ENCODE data around the gene RETN. TPM values are rescaled to one million over a fixed set of nuclear protein-coding genes. Genes with fewer than 3 reads are reported as not detected.

Gene RETN
- total RNA-seq, 1 experiment from 2014 or later: not detected

GRCh38 chr19:7657131-7657751 is 11.6 kb upstream of the RETN start:
- intact Hi-C loops (cut with micrococcal nuclease; ENCODE audit: unreplicated experiment): no loop called here
- Histone ChIP-seq H3K9me3 (ENCODE audit: low read depth, low read length, poor library complexity, severe bottlenecking) (no peaks in the 10 kb centered on the region), H3K4me1 (ENCODE audit: insufficient read depth, low read length, poor library complexity, severe bottlenecking) (no peaks in the 10 kb centered on the region), H3K36me3 (ENCODE audit: insufficient read depth, low read length, poor library complexity, severe bottlenecking) (no peaks in the 10 kb centered on the region), H3K27me3 (replicated peaks; ENCODE audit: insufficient read depth, low read depth, low read length, poor library complexity) (no peaks in the 10 kb centered on the region), H3K4me3 (ENCODE audit: low read depth, low read length, poor library complexity, severe bottlenecking) (no peak overlapping the region), H3K27ac (ENCODE audit: low read depth, low read length, poor library complexity, severe bottlenecking) (no peak overlapping the region)
- POLR2A ChIA-PET (ENCODE audit: low non-redundant PET): no interaction called here
- BruUV-seq (replicated peaks): no TSS peak
- TF ChIP-seq EZH2 (IDR thresholded peaks at IDR 0.05; ENCODE audit: borderline replicate concordance, low read depth, low read length, poor library complexity, severe bottlenecking): no peak
- no peak for TF ChIP-seq CTCF (conservative IDR thresholded peaks at IDR 0.05; ENCODE audit: low read depth, low read length)
- no peak for DNase-seq (ENCODE audit: low spot score)
- CTCF ChIA-PET: interaction anchor here (0.6 to 0.7 kb wide), 2 partner anchors 9 to 15 kb away, joined by 3 to 4 read pairs; no protein-coding TSS in a partner anchor

- Histone ChIP-seq H3K27ac (ENCODE audit: low read depth, low read length, poor library complexity, severe bottlenecking) (no peak overlapping the region), H3K4me1 (ENCODE audit: insufficient read depth, low read length, poor library complexity, severe bottlenecking) (no peaks in the 10 kb centered on the region), H3K4me3 (ENCODE audit: low read depth, low read length, poor library complexity, severe bottlenecking) (no peak overlapping the region), H3K9me3 (ENCODE audit: low read depth, low read length, poor library complexity, severe bottlenecking) (no peaks in the 10 kb centered on the region), H3K36me3 (ENCODE audit: insufficient read depth, low read length, poor library complexity, severe bottlenecking) (no peaks in the 10 kb centered on the region), H3K27me3 (replicated peaks; ENCODE audit: insufficient read depth, low read depth, low read length, poor library complexity) (no peaks in the 10 kb centered on the region)
- DNase-seq (ENCODE audit: low spot score): no peak
- BruUV-seq (replicated peaks): no TSS peak
- intact Hi-C loops (cut with micrococcal nuclease; ENCODE audit: unreplicated experiment): no loop called here
- TF ChIP-seq EZH2 (IDR thresholded peaks at IDR 0.05; ENCODE audit: borderline replicate concordance, low read depth, low read length, poor library complexity, severe bottlenecking) (no peak), CTCF (conservative IDR thresholded peaks at IDR 0.05; ENCODE audit: low read depth, low read length) (no peak)
- CTCF ChIA-PET: interaction anchor here (0.6 kb wide), 1 partner anchor 23 kb away, joined by 3 read pairs; the partner anchor contains the start of gene TRAPPC5
- POLR2A ChIA-PET (ENCODE audit: low non-redundant PET): no interaction called here
Measured at GRCh38 chr19:7658219-7658686, 10.6 kb upstream of the RETN start.

- no peaks in the 10 kb centered on the region for H3K4me1 ChIP-seq (ENCODE audit: insufficient read depth, low read length, poor library complexity, severe bottlenecking)
- TF ChIP-seq CTCF (conservative IDR thresholded peaks at IDR 0.05; ENCODE audit: low read depth, low read length) (no peak), EZH2 (IDR thresholded peaks at IDR 0.05; ENCODE audit: borderline replicate concordance, low read depth, low read length, poor library complexity, severe bottlenecking) (no peak)
- no TSS peak for BruUV-seq (replicated peaks)
- H3K27ac ChIP-seq (ENCODE audit: low read depth, low read length, poor library complexity, severe bottlenecking): no peak overlapping the region
- H3K9me3 ChIP-seq (ENCODE audit: low read depth, low read length, poor library complexity, severe bottlenecking): no peaks in the 10 kb centered on the region
- H3K36me3 ChIP-seq (ENCODE audit: insufficient read depth, low read length, poor library complexity, severe bottlenecking): no peaks in the 10 kb centered on the region
- intact Hi-C loops (cut with micrococcal nuclease; ENCODE audit: unreplicated experiment): no loop called here
- H3K27me3 ChIP-seq (replicated peaks; ENCODE audit: insufficient read depth, low read depth, low read length, poor library complexity): no peaks in the 10 kb centered on the region
- no peak for DNase-seq (ENCODE audit: low spot score)
- CTCF ChIA-PET: no interaction called here
- no peak overlapping the region for H3K4me3 ChIP-seq (ENCODE audit: low read depth, low read length, poor library complexity, severe bottlenecking)
- POLR2A ChIA-PET (ENCODE audit: low non-redundant PET): no interaction called here
Measured at GRCh38 chr19:7661744-7662538, 6.9 kb upstream of the RETN start.

Measured in A673 (cell line).